ENCODE measurements around the gene DDX50.

- no peak for TF ChIP-seq YY1 (IDR thresholded peaks at IDR 0.05; ENCODE audit: insufficient read depth, insufficient read length)
- TF ChIP-seq ZNF274 (IDR thresholded peaks at IDR 0.05; ENCODE audit: low read depth, low read length): no peak
- TF ChIP-seq SUZ12 (IDR thresholded peaks at IDR 0.05; ENCODE audit: extremely low read depth, insufficient read depth, insufficient read length): no peak
Measured at GRCh38 chr10:68957654-68958053, 56.5 kb downstream of the DDX50 start.

All from NT2/D1 (cell line).